Activated CD4-positive, alpha-beta T cell treated with anti-CD3 and anti-CD28 coated beads, Interleukin-10, Interleukin-2, amounts not matched to agents 100 ng/mL and 50 ng/mL, durations not matched to agents 16 hours and 8 hours (primary cell): ENCODE data around the gene OBSCN.

Experiments
- DNase-seq: peaks from one replicate; pipeline ENCODE4 v3.0.0-alpha.2; 2020

The OBSCN gene

DNA sequence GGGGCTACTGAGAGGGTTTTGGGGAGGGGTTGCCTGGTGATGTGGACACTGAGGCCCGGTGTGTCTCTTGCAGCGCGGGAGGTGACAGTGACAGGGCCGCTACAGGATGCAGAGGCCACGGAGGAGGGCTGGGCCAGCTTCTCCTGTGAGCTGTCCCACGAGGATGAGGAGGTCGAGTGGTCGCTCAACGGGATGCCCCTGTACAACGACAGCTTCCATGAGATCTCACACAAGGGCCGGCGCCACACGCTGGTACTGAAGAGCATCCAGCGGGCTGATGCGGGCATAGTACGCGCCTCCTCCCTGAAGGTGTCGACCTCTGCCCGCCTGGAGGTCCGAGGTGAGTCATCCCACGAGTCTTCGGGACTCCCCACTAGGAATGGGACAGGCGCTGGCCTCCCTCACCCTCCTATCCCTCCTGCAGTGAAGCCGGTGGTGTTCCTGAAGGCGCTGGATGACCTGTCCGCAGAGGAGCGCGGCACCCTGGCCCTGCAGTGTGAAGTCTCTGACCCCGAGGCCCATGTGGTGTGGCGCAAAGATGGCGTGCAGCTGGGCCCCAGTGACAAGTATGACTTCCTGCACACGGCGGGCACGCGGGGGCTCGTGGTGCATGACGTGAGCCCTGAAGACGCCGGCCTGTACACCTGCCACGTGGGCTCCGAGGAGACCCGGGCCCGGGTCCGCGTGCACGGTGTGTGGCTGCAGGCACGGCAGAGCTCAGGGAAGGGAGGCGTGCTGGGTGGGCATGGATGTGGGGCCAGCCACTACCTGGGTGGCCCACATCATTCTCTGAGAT lies 72.5 kb downstream of the OBSCN start:
- no peak for DNase-seq

DNA sequence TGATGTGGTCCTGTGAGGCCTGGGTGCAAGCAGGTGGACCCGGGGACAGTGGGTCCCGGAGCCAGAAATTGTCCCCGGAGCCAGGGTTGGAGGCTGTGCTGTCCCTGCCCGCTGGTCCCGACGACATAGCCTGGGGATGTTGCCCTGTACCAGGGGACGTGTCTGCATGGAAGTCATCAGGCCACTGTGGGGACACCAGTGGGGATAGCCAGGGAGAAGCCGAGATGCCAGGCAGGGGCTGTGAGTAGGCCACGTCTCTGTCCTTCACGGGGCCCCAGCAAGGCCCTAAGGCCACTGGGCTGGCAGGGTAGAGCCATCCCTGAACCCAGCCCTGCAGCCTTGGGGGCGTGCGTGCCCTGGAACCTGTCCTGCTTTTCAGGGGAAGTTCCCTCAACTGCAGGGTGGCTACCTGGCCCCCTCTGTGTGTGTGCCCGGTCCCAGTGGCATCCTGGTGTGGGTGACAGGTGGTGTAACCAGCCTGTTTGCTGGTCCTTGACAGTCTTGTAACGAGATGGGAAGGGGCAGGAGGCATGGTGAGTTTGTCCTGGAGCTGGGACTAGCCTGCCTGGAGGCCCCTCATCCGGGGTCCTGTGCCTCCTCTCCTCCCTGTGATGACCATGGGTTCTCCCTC lies 73.2 kb downstream of the OBSCN start:
- DNase-seq, result no peak

DNA sequence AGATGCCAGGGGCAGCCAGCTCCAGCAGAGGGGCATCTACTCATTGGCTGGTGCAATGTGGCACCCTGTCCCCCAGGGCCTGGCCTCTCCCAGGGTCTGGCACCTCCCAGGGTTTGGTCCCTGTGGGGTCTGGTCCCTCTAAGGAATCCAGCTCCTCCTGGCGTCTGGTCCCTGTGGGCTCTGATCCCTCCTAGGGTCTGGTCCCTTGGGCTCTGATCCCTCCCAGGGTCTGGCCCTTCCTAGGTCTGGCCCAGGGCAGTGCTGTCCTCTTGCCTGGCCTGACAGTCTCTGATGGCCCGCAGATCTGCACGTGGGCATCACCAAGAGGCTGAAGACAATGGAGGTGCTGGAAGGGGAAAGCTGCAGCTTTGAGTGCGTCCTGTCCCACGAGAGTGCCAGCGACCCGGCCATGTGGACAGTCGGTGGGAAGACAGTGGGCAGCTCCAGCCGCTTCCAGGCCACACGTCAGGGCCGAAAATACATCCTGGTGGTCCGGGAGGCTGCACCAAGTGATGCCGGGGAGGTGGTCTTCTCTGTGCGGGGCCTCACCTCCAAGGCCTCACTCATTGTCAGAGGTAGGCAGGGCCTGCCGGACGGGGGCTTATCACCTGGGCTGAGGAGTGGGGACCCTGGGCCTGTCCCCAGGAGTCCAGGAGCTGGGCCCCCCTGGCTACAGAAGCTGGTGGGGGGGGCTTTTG lies 73.9 kb downstream of the OBSCN start:
- DNase-seq, result no peak

DNA sequence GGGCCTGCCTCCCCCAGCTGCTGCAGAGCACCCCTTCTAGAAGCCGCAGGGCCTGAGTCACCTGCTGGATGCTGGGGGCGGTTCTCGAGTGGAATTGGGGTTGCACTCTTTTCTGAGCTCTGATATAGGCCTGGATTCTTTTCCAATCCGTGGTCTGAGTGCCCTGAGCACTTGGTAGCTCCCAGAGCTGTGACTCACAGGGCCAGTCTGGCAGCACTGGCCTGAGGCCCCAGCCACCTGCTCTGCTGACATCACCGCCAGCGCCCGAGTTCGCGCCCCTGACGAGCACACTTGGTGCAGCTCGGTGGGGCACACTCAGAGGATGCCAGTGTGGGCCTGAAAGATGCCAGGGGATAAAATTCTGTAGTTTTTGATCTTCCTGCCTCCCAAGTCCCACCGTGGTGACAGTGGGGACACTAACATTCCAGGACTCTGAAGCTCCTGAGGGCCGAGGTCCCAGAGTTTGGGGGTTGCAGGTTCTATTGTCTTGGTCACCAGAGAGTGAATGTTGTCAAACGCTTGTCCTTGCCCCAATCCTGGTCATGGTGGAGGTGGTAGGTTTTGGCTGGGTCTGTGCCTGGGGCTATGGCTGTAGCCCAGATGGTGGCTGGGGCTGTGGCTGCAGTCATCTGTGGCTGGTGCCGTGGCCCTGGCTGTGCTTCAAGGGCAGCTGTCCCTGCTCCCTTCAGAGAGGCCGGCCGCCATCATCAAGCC lies 74.6 kb downstream of the OBSCN start:
- DNase-seq, result no peak

DNA sequence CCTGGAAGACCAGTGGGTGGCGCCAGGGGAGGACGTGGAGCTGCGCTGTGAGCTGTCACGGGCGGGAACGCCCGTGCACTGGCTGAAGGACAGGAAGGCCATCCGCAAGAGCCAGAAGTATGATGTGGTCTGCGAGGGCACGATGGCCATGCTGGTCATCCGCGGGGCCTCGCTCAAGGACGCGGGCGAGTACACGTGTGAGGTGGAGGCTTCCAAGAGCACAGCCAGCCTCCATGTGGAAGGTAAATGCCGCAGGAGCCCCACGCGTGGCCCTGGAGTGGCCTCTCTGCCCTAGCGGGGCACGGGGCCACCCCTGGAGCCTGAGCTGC lies 75.2 kb downstream of the OBSCN start:
- DNase-seq, result no peak

DNA sequence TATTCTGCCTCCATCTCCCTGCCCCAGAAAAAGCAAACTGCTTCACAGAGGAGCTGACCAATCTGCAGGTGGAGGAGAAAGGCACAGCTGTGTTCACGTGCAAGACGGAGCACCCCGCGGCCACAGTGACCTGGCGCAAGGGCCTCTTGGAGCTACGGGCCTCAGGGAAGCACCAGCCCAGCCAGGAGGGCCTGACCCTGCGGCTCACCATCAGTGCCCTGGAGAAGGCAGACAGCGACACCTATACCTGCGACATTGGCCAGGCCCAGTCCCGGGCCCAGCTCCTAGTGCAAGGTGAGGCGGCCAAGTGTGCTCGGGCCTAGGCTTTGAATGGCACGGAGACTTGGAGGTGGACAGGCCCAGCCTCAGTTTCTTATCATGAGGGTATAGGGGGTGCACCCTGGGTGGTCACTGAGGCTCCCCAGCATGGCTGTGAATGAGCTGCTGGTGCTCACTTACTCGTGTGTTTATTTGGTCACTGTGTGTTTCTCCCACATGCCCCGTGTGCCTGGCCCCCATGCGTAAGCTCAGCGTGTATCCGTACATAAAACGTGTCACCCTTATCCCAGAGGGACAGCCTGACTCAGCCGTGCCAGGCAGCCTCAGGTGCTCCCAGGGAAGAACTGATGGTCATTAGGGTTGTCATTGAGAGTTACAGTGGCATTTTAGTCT lies 75.8 kb downstream of the OBSCN start:
- DNase-seq, result no peak

DNA sequence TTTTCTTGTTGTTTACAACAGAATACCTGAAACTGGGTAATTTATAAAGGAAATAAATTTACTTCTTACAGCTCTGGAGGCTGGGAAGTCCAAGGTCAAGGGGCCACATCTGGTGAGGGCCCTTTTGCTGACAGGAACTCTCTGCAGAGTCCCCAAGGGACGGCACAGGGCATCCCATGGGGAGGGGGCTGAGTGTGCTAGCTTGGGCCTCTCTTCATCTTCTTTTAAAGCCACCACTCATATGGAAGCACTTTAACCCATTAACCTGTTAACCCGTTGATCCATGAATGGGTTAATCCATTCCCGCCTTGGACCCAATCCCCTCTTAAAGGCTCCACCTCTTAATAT lies 76.3 kb downstream of the OBSCN start:
- DNase-seq, result no peak

DNA sequence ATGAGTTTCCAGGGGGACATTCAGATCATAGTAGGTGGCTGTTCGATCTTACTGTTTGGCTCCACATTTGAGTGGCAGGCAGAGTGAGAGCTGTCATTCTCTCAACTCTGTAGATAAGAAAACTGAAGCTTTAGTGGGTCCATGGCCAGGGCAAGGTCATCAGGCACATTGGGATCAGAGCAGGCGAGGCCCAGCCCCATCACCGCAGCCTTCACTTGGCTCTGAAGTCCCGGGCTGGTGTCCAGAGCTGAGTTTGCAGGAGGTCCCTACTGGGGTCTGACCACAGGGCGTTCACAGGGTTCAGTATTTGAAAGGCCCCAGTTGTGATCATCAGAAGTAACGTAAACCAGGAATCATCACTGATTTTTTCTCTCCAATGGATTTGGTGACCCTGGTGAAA lies 76.7 kb downstream of the OBSCN start:
- no peak for DNase-seq

DNA sequence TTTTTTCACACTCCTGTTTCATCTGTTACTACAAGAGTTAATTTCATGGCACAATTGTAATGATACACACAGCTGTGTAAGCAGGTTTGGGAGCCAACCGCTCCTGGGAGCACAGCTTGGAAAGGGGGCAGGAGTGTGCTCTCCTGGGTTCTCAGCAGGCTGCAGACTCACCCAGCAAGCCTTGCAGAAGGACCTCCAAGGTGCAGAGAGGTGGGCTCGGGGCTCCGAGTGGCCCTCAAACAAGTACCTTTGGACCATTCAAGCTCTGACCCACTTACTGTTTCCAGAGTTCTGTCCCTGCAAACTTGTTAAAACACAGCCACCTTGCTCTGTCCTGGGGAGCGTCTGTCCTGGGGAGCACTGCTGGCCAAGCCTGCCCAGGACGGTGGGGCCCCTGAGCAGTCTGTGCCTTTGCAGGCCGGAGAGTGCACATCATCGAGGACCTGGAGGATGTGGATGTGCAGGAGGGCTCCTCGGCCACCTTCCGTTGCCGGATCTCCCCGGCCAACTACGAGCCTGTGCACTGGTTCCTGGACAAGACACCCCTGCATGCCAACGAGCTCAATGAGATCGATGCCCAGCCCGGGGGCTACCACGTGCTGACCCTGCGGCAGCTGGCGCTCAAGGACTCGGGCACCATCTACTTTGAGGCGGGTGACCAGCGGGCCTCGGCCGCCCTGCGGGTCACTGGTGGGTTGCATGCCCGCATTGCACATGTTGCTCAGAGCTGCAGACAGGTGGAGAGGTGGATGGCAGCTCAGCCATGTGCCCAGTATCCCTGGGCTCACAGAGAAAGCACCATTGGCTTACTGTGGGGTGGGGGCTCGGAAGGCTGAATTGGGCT lies 78.0 kb downstream of the OBSCN start:
- no peak for DNase-seq

DNA sequence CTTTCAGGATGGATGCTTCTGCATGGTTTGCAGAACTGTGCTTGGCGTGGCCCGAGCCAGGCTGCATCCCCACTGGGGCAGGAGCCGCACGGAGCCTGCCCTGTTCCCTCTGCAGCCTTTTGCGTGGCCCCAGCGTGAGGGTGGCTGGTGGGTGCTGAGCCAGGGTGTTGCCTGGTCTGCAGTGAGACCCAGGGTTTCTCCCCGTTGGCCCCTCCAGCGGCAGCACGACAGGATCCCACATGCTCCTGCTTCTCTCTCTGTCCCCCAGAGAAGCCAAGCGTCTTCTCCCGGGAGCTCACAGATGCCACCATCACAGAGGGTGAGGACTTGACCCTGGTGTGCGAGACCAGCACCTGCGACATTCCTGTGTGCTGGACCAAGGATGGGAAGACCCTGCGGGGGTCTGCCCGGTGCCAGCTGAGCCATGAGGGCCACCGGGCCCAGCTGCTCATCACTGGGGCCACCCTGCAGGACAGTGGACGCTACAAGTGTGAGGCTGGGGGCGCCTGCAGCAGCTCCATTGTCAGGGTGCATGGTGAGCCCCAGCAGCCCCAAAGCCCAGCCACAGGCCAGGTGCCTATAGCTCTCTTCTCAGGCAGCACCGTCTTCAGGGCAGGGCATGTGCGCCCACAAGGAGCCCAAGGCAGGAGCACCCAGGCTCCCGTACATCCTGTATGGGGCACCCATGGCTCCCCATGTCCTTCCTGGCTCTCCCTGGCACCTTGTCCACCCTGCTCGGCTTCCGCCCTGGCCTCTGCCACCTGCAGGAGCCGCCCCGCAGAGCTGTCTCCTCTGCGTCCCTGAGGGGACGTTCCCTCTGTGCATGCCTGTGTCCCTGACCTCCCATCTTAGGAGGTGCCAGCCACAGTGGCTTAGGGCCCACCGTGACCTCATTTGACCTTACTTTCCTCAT lies 78.9 kb downstream of the OBSCN start:
- no peak for DNase-seq

DNA sequence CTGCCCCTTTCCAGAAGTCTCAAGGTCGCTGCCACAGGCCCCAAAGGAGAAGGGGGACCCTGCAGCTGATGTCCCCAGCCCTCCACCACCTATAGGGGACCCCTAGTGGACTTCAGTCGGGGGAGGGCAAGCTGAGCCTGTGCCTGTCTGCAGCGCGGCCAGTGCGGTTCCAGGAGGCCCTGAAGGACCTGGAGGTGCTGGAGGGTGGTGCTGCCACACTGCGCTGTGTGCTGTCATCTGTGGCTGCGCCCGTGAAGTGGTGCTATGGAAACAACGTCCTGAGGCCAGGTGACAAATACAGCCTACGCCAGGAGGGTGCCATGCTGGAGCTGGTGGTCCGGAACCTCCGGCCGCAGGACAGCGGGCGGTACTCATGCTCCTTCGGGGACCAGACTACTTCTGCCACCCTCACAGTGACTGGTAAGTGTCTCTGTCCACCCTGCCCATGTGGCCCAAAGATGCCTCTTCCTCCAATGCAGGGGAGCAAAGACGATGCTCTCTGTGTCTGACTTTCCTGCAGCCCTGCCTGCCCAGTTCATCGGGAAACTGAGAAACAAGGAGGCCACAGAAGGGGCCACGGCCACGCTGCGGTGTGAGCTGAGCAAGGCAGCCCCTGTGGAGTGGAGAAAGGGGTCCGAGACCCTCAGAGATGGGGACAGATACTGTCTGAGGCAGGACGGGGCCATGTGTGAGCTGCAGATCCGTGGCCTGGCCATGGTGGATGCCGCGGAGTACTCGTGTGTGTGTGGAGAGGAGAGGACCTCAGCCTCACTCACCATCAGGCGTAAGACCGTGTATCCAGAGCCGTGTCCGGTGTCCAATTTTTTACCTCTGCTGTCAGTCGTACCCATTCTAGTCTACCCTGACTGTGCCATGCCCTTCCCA lies 79.9 kb downstream of the OBSCN start:
- DNase-seq, result no peak

DNA sequence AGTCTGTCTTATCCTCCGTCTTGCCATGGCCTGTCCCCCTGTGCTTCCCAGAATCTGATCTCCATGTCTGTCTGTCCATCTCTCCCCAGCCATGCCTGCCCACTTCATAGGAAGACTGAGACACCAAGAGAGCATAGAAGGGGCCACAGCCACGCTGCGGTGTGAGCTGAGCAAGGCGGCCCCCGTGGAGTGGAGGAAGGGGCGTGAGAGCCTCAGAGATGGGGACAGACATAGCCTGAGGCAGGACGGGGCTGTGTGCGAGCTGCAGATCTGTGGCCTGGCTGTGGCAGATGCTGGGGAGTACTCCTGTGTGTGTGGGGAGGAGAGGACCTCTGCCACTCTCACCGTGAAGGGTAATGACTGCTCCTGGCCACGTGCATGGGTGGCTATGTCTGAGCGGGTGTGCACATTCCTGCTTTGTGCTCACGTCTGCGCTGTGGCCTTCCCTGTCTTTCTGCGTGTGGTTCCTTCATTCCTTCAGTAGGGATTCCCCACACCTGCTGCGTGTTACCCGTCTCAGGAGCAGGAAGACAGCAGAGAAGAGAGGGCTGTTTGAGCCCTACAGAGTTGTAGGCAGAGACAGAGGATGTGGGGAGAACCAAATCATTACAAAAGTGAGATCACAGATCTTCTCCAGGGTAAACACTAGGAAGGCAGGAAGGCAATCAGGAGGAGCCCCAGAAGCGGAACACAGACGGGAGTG lies 80.8 kb downstream of the OBSCN start:
- no peak for DNase-seq

DNA sequence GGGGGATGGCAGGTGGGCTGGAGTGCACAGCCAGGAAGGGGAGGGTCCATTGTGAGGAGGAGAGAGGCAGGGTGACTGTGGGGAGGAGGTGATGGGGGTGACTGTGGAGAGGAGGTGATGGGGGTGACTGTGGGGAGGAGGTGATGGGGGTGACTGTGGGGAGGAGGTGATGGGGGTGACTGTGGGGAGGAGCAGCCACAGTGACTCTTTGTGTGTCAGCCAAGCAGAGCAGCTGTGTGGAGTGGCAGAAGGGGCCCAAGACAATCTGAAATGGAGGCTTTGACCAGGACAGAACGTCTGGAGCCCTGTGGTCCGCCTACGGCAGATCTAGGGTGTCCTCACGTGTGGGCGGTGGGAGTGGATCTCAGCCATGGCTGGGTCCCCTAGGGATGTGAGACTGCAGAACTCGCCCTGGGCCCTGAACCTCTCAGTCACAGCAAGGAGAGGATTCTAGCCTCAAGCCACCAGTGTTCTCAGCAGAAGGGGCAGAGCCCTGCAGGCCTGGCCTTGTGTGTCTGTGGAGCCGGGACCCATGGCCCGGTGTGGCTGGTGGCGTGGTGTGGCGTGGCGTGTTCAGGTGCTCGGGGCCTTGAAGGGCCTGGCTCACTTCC lies 81.5 kb downstream of the OBSCN start:
- DNase-seq, result no peak

DNA sequence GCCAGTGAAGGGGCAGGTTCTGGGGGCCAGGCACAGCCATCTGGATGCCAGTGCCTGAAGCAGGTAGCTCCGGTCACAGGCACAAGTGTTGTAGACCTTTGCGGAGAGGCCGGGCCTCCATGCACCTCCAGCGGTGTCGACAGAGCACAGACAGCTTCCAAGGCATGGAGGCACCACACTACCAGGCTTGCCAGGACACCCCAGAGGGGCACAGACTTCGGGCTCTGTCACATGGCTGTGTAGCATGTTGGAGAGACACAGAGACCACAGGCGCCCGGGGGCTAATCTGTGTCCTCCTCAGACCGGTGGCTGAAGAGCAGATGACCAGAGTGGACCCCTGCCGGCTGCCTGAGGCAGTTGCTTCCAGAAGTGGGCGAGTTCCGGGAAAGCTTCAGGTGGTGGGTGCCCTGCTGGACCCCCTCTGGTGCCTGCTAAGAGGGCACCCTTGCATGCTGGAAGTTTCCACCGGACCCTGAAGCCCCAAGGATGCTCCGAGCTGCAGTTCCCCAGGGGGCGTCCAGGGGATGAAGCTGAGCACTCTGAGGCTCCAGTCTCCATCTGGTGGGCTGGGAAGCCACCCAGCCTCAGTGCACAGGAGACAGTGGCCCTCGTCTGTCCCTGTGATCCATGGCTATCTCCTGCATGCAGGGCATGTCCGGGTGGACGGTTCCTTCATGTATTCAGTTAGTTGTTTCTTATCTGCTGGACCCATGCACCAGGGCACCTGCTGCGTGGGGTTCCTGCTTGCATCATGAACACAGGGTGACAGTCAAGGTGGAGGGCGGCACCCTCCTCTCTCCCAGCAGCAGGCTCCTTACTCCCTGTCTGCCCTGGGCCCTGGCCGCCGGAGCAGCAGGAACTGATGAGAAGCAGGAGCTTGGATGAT lies 82.4 kb downstream of the OBSCN start:
- DNase-seq, result no peak

DNA sequence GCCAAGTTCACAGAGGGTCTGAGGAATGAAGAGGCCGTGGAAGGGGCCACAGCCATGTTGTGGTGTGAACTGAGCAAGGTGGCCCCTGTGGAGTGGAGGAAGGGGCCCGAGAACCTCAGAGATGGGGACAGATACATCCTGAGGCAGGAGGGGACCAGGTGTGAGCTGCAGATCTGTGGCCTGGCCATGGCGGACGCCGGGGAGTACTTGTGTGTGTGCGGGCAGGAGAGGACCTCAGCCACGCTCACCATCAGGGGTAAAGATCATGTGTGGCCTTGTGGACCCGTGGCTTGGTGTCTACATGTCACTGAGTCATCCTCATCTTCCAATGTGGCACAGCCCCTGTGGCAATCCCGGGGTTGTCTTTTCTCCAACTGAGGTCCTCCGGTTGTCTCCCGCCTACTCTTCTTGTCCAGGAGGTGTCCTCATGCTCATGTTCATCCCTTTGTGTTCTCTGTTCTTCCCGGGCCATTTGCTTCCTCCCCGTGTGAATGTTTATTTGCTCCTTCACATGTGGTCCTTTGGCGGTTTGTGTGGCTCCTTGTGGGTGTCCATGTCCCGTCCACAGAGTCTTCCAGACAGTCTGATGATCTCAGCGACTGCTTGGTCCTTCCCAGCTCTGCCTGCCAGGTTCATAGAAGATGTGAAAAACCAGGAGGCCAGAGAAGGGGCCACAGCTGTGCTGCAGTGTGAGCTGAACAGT lies 84.2 kb downstream of the OBSCN start:
- no peak for DNase-seq

DNA sequence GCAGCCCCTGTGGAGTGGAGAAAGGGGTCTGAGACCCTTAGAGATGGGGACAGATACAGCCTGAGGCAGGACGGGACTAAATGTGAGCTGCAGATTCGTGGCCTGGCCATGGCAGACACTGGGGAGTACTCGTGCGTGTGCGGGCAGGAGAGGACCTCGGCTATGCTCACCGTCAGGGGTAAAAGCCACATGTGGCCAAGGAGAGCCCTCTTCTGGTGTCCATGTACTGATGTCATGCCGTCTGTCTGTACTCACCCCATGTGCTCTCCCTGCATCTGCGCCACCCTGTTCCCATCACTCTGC lies 84.7 kb downstream of the OBSCN start:
- DNase-seq, result no peak

DNA sequence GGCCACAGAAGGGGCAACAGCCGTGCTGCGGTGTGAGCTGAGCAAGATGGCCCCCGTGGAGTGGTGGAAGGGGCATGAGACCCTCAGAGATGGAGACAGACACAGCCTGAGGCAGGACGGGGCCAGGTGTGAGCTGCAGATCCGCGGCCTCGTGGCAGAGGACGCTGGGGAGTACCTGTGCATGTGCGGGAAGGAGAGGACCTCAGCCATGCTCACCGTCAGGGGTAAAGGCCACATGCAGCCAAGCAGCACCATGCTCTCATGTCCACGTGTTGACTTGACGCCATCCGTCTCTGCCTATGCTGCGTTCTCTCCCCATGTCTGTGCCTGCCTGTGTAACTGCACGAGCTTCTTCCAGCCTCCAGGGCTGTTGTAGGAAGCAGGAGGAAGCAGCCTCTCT lies 85.5 kb downstream of the OBSCN start:
- no peak for DNase-seq
